DND-41 (cell line): ENCODE data around the gene STXBP6.

ENCODE experiments used
- ATAC-seq: fragments of 200-7000 bp; cut with Tn5 transposase; 3 replicates; pipeline ENCODE4 v1.9.1; 2021; ENCODE audit warnings: low read depth; ENCODE audit not compliant: insufficient read depth
- DNase-seq: peaks from one replicate; pipeline ENCODE4 v3.0.0-alpha.2; 2020
- H2AFZ ChIP-seq: 2 replicates; pipeline ENCODE4 v1.6.0; 2012; ENCODE audit warnings: low read depth, low read length
- H3K27ac ChIP-seq: 2 replicates; pipeline ENCODE4 v1.5.1; 2012; ENCODE audit warnings: low read length, inconsistent platforms
- H3K27me3 ChIP-seq: fragments of 200-600 bp; sonication (generic); 2 replicates; pipeline ENCODE4 v1.6.0; 2012; ENCODE audit warnings: low read length, mild to moderate bottlenecking, inconsistent platforms; ENCODE audit not compliant: insufficient read depth, poor library complexity
- H3K36me3 ChIP-seq: 2 replicates; pipeline ENCODE4 v1.5.1; 2012; ENCODE audit warnings: low read length, inconsistent platforms; ENCODE audit not compliant: insufficient read depth
- H3K4me1 ChIP-seq: 2 replicates; pipeline ENCODE4 v1.5.1; 2012; ENCODE audit warnings: mild to moderate bottlenecking, low read length; ENCODE audit not compliant: insufficient read depth
- H3K4me2 ChIP-seq: 2 replicates; pipeline ENCODE4 v1.6.0; 2012; ENCODE audit warnings: mild to moderate bottlenecking, moderate library complexity, low read length, inconsistent platforms; ENCODE audit not compliant: insufficient read depth
- H3K4me3 ChIP-seq, 2 experiments: fragments of 200-600 bp in 1 of 2; shearing (Covaris generic) in 1 of 2; 2 replicates each; pipeline ENCODE4 v1.5.1; 2012 to 2016; ENCODE audit warnings: inconsistent platforms in 2 of 2, low read length in 2 of 2, mild to moderate bottlenecking in 2 of 2, low read depth in 1 of 2, moderate library complexity in 1 of 2
- H3K79me2 ChIP-seq: 2 replicates; pipeline ENCODE4 v1.6.0; 2012; ENCODE audit warnings: low read length, inconsistent platforms; ENCODE audit not compliant: insufficient read depth
- H3K9ac ChIP-seq: 2 replicates; pipeline ENCODE4 v1.6.0; 2012; ENCODE audit warnings: low read depth, mild to moderate bottlenecking, inconsistent platforms, low read length, moderate library complexity
- H3K9me3 ChIP-seq: 2 replicates; pipeline ENCODE4 v1.5.1; 2012; ENCODE audit warnings: low read length, moderate library complexity, mild to moderate bottlenecking, inconsistent platforms; ENCODE audit not compliant: insufficient read depth, severe bottlenecking
- H4K20me1 ChIP-seq: 2 replicates; pipeline ENCODE4 v1.6.0; 2012; ENCODE audit warnings: low read length; ENCODE audit not compliant: insufficient read depth
- EZH2 ChIP-seq: IDR thresholded peaks from 3 replicates; pipeline ENCODE4 v1.6.1; 2012; ENCODE audit warnings: borderline replicate concordance, low read depth, mild to moderate bottlenecking, moderate library complexity, low read length, inconsistent platforms; ENCODE audit not compliant: severe bottlenecking
- TF ChIP-seq, protein P1 (sequence below): IDR thresholded peaks from 2 replicates; pipeline ENCODE4 v1.5.1; 2012; ENCODE audit warnings: borderline replicate concordance, low read length, moderate library complexity, mild to moderate bottlenecking; ENCODE audit not compliant: poor library complexity, severe bottlenecking; ENCODE audit errors: extremely low read depth

The STXBP6 gene

DNA sequence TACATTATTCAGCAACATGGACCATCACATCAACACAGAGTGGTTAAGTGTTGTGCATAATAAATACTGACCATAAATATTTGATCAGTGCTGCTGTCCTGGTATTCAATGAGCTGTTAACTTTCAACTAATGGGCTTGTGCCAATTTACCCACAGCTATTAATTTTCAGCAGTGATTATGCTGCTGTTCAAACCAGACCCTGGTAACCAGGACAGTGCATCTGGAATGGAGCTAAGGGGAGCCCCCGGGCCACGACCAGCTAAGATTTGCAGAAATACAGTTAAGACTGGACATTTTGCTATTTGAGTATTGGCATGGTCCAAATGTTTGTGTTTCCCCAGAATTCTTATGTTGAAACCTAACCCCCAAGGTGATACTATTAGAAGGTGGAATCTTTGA is 235.6 kb downstream of the STXBP6 start:
- H3K4me2 ChIP-seq, result no peak overlapping the region
- no peak for DNase-seq
- no peaks in the 10 kb centered on the region for H3K4me1 ChIP-seq
- no peak for ATAC-seq
- H3K9ac ChIP-seq, result no peak overlapping the region
- no peaks in the 10 kb centered on the region for H4K20me1 ChIP-seq
- H3K27me3 ChIP-seq, result peaks cover 4% of the 10 kb centered on the region
- TF ChIP-seq, protein P1, sequence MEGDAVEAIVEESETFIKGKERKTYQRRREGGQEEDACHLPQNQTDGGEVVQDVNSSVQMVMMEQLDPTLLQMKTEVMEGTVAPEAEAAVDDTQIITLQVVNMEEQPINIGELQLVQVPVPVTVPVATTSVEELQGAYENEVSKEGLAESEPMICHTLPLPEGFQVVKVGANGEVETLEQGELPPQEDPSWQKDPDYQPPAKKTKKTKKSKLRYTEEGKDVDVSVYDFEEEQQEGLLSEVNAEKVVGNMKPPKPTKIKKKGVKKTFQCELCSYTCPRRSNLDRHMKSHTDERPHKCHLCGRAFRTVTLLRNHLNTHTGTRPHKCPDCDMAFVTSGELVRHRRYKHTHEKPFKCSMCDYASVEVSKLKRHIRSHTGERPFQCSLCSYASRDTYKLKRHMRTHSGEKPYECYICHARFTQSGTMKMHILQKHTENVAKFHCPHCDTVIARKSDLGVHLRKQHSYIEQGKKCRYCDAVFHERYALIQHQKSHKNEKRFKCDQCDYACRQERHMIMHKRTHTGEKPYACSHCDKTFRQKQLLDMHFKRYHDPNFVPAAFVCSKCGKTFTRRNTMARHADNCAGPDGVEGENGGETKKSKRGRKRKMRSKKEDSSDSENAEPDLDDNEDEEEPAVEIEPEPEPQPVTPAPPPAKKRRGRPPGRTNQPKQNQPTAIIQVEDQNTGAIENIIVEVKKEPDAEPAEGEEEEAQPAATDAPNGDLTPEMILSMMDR, result no peak
- TF ChIP-seq EZH2, result no peak
- no peak overlapping the region for H2AFZ ChIP-seq
- no peaks in the 10 kb centered on the region for H3K79me2 ChIP-seq
- no peaks in the 10 kb centered on the region for H3K9me3 ChIP-seq
- H3K36me3 ChIP-seq, result no peaks in the 10 kb centered on the region
- no peak overlapping the region for H3K4me3 ChIP-seq
- no peak overlapping the region for H3K27ac ChIP-seq

DNA sequence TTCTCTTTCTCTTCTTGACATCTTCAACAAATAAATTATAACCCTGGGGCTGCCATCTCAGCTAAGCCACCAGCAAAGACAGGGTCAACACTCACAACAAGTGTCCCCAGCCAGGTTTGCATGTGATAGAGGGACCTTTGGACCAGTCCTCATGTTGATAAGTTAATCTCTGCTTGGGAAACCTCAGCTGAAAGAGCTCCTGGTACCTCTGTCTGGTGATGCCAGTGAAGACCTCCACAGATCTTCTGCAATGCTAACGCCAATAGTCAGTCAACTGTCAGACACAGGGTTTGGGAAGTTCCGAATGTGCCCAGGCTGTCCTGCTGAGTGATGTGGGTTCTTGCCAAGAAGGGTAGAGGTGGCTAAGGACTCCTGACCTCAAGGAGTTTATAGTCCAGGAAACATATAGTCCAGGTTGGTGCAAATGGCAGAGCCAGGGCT is 236.1 kb downstream of the STXBP6 start:
- H3K79me2 ChIP-seq, result no peaks in the 10 kb centered on the region
- no peak overlapping the region for H2AFZ ChIP-seq
- TF ChIP-seq EZH2, result no peak
- TF ChIP-seq, protein P1, result no peak
- H3K27me3 ChIP-seq, result peaks cover under 1% of the 10 kb centered on the region
- no peak overlapping the region for H3K9ac ChIP-seq
- H3K4me2 ChIP-seq, result no peak overlapping the region
- no peaks in the 10 kb centered on the region for H3K9me3 ChIP-seq
- H3K4me3 ChIP-seq, result no peak overlapping the region
- H3K4me1 ChIP-seq, result no peaks in the 10 kb centered on the region
- no peak overlapping the region for H3K27ac ChIP-seq
- no peaks in the 10 kb centered on the region for H3K36me3 ChIP-seq
- ATAC-seq (no peak), DNase-seq (no peak)
- H4K20me1 ChIP-seq, result no peaks in the 10 kb centered on the region

DNA sequence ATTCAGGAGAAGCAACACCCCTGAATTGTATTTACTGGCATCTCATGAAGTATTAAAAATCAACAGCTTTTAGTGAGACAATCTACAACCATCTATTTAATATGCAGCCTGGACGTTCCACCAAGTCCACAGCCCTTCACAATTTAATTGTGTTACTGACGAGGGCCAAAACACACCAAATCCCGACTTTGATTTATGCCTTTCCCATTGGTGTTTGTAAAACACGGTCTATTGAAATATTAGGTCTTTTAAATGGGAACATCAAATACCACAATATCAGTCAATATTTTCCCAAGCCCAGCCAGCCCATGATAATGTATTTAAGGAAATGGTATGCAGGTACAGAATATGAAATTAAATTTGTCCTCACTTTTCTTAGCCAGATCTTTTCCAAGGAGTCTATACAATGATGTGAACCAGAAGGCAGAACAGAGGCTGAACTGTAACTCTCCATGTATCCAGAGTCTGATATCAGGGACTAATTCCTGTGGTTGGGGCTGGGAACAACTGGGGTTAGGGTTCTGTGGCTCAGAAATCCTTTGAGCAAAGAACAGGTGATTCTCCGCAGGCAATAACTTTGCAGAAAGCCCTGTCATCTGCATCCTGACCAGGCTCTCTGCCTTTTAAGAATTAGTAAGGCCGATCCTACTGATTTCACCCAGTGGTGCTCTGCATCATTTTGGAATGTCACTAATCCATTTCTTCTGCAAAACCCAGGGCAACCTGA is 236.7 kb downstream of the STXBP6 start:
- DNase-seq (no peak), ATAC-seq (no peak)
- Histone ChIP-seq H2AFZ (no peak overlapping the region), H3K27me3 (no peaks in the 10 kb centered on the region), H3K36me3 (no peaks in the 10 kb centered on the region), H3K27ac (no peak overlapping the region), H3K9ac (no peak overlapping the region), H3K79me2 (no peaks in the 10 kb centered on the region), H3K9me3 (no peaks in the 10 kb centered on the region), H4K20me1 (no peaks in the 10 kb centered on the region), H3K4me2 (no peak overlapping the region), H3K4me1 (no peaks in the 10 kb centered on the region), H3K4me3 (no peak overlapping the region)
- no peak for TF ChIP-seq EZH2
- TF ChIP-seq, protein P1, result no peak
